Motor neuron (in vitro differentiated cells): ENCODE data around the gene MC5R. TPM values are rescaled to one million over a fixed set of nuclear protein-coding genes. Genes with fewer than 3 reads are reported as not detected.
"Not testable (repeated sequence)": the region's sequence is repeated elsewhere in the genome, so short reads cannot be mapped to it uniquely, and the experiment has no call there.

Source experiments
- ATAC-seq, 8 experiments: fragments of 200-7000 bp; cut with Tn5 transposase; replicated peaks in 6 of 8; 2 replicates each; pipeline ENCODE4 v1.8.0; 2021; ENCODE audit warnings: mild to moderate bottlenecking in 8 of 8, moderate library complexity in 8 of 8
- H3K27ac ChIP-seq, 2 donors: fragments of 250-450 bp; sonication (Bioruptor Pico); 2 replicates each; pipeline ENCODE4 v1.9.0; 2021; ENCODE audit warnings: antibody characterized with exemption in 2 of 2, mild to moderate bottlenecking in 2 of 2, moderate library complexity in 1 of 2
- H3K4me1 ChIP-seq, 2 donors: fragments of 250-450 bp; sonication (Bioruptor Pico); replicated peaks in 1 of 2; 2 replicates each; pipeline ENCODE4 v1.6.1; 2021; ENCODE audit warnings: antibody characterized with exemption in 2 of 2, mild to moderate bottlenecking in 2 of 2, moderate library complexity in 1 of 2
- H3K4me3 ChIP-seq, 5 donors: fragments of 250-450 bp; sonication (Bioruptor Pico); 2 replicates each; pipeline ENCODE4 v1.9.0; 2021; ENCODE audit warnings: antibody characterized with exemption in 5 of 5, mild to moderate bottlenecking in 5 of 5, moderate library complexity in 4 of 5
- WGBS, 10 experiments: fragments of 450-650 bp; shearing (Covaris generic); methylation state at CpG; one replicate each; pipeline ENCODE4 v1.0.0; 2022; 5-methylcytosine and 5-hydroxymethylcytosine counted together
- in situ Hi-C, 9 experiments: fragments of 400-800 bp; cut with MboI; loops; one replicate each; pipeline ENCODE4 v1.15.0; 2021; ENCODE audit warnings: low sequenced_read_pairs in 9 of 9, low pct_unique_long_range_greater_than_20kb in 2 of 9; ENCODE audit not compliant: unreplicated experiment in 9 of 9
- total RNA-seq, 8 experiments: library from RNA; unstranded; fragments of 300-600 nt; gene quantifications; 2 replicates each; pipeline versions ENCODE4 v1.2.3 to v1.2.4, GENCODE V29; 2022

The MC5R gene
- total RNA-seq, 8 experiments from 2014 or later: 0.13 to 0.38 TPM; not detected in 6

GRCh38 chr18:13809531-13810255 is 14.3 kb upstream of the MC5R start:
- no peak overlapping the region for H3K4me3 ChIP-seq
- ATAC-seq: no peak
- H3K27ac ChIP-seq: no peak overlapping the region
- WGBS, 10 experiments: 0 to 45% (median 16%) methylated on average over 1 to 5 of the region's 5 CpGs
- no peaks in the 10 kb centered on the region for H3K4me1 ChIP-seq
- in situ Hi-C loops: loop anchor here in 3 of 9 experiments (10.0 to 25.0 kb wide), 3 partner anchors 103 to 278 kb away; partner anchors contain the start of gene MC2R (in 1 of the 3)

GRCh38 chr18:13810950-13811485 is 12.9 kb upstream of the MC5R start:
- in situ Hi-C loops: loop anchor here in 3 of 9 experiments (10.0 to 25.0 kb wide), 3 partner anchors 101 to 276 kb away; partner anchors contain the start of gene MC2R (in 1 of the 3)
- WGBS, 10 experiments: 4 to 80% (median 48%) methylated on average over 1 to 6 of the region's 10 CpGs; no CpG with 5 or more reads in 1 of the 10 experiments
- H3K4me1 ChIP-seq: no peaks in the 10 kb centered on the region
- H3K4me3 ChIP-seq: no peak overlapping the region
- no peak overlapping the region for H3K27ac ChIP-seq
- no peak for ATAC-seq

- Histone ChIP-seq H3K4me1 (no peaks in the 10 kb centered on the region), H3K27ac (no peak overlapping the region), H3K4me3 (no peak overlapping the region)
- 0 to 63% (median 13%) methylated on average over 1 to 5 of the region's 6 CpGs; no CpG with 5 or more reads in 4 of the 10 experiments for WGBS, 10 experiments
- in situ Hi-C loops: loop anchor here in 3 of 9 experiments (10.0 to 25.0 kb wide), 3 partner anchors 100 to 275 kb away; partner anchors contain the start of gene MC2R (in 1 of the 3)
- ATAC-seq: peak in 3 of 8 experiments; percentile 36 to 69 (median 51)
Measured at GRCh38 chr18:13811993-13812392, 12.0 kb upstream of the MC5R start.

- 0 to 29% (median 8%) methylated on average over 1 to 4 of the region's 4 CpGs for WGBS, 10 experiments
- Histone ChIP-seq H3K27ac (no peak overlapping the region), H3K4me3 (no peak overlapping the region), H3K4me1 (no peaks in the 10 kb centered on the region)
- ATAC-seq: peak; percentile 74 to 98 (median 86)
- in situ Hi-C loops: loop anchor here in 3 of 9 experiments (10.0 to 25.0 kb wide), 3 partner anchors 99 to 274 kb away; partner anchors contain the start of gene MC2R (in 1 of the 3)
Measured at GRCh38 chr18:13813271-13813849, 10.6 kb upstream of the MC5R start.

GRCh38 chr18:13826209-13826608 is 2.3 kb downstream of the MC5R start:
- in situ Hi-C loops: loop anchor here in 2 of 9 experiments (10.0 to 25.0 kb wide), 2 partner anchors 111 to 259 kb away; no protein-coding TSS in a partner anchor
- no peak for ATAC-seq
- no peak overlapping the region for H3K27ac ChIP-seq
- H3K4me1 ChIP-seq: no peaks in the 10 kb centered on the region
- H3K4me3 ChIP-seq: no peak overlapping the region
- 40 to 100% (median 90%) methylated on average over 1 to 17 of the region's 26 CpGs; no CpG with 5 or more reads in 1 of the 10 experiments for WGBS, 10 experiments

- Histone ChIP-seq H3K27ac (no peak overlapping the region), H3K4me3 (no peak overlapping the region), H3K4me1 (no peaks in the 10 kb centered on the region)
- in situ Hi-C loops: loop anchor here in 1 of 9 experiments (25.0 kb wide), 1 partner anchor 105 kb away; no protein-coding TSS in a partner anchor
- 0 to 86% (median 63%) methylated on average over 1 to 10 of the region's 11 CpGs; no CpG with 5 or more reads in 4 of the 10 experiments for WGBS, 10 experiments
- no peak for ATAC-seq
Measured at GRCh38 chr18:13831864-13832508, 8.0 kb downstream of the MC5R start.

GRCh38 chr18:13834496-13835015 is 10.6 kb downstream of the MC5R start:
- ATAC-seq: peak in 1 of 8 experiments; percentile 41
- WGBS, 10 experiments: 12 to 83% (median 71%) methylated on average over 1 to 8 of the region's 8 CpGs
- Histone ChIP-seq H3K27ac (no peak overlapping the region), H3K4me3 (no peak overlapping the region), H3K4me1 (no peaks in the 10 kb centered on the region)
- in situ Hi-C loops: loop anchor here in 1 of 9 experiments (25.0 kb wide), 1 partner anchor 103 kb away; no protein-coding TSS in a partner anchor

GRCh38 chr18:13835202-13835601 is 11.3 kb downstream of the MC5R start:
- in situ Hi-C loops: loop anchor here in 1 of 9 experiments (25.0 kb wide), 1 partner anchor 102 kb away; no protein-coding TSS in a partner anchor
- no peak for ATAC-seq
- Histone ChIP-seq H3K4me1 (no peaks in the 10 kb centered on the region), H3K4me3 (no peak overlapping the region), H3K27ac (no peak overlapping the region)
- 0 to 73% (median 33%) methylated on average over 1 to 6 of the region's 6 CpGs; no CpG with 5 or more reads in 3 of the 10 experiments for WGBS, 10 experiments

- in situ Hi-C loops: loop anchor here in 1 of 9 experiments (25.0 kb wide), 1 partner anchor 101 kb away; no protein-coding TSS in a partner anchor
- H3K4me3 ChIP-seq: no peak overlapping the region
- ATAC-seq: no peak
- 40 to 97% (median 92%) methylated on average over 3 to 12 of the region's 22 CpGs; no CpG with 5 or more reads in 4 of the 10 experiments for WGBS, 10 experiments
- H3K4me1 ChIP-seq: no peaks in the 10 kb centered on the region
- no peak overlapping the region for H3K27ac ChIP-seq
Measured at GRCh38 chr18:13836559-13836958, 12.6 kb downstream of the MC5R start.

- WGBS, 10 experiments: 17 to 100% (median 71%) methylated on average over 1 to 4 of the region's 4 CpGs; no CpG with 5 or more reads in 3 of the 10 experiments
- Histone ChIP-seq H3K4me1 (no peaks in the 10 kb centered on the region), H3K27ac (no peak overlapping the region), H3K4me3 (no peak overlapping the region)
- in situ Hi-C loops: loop anchor here in 1 of 9 experiments (25.0 kb wide), 1 partner anchor 88 kb away; no protein-coding TSS in a partner anchor
- ATAC-seq: no peak
Measured at GRCh38 chr18:13849791-13850190, 25.8 kb downstream of the MC5R start.

GRCh38 chr18:13862898-13863297 is 38.9 kb downstream of the MC5R start:
- WGBS, 10 experiments: 35 to 58% (median 54%) methylated on average over 2 to 7 of the region's 7 CpGs; no CpG with 5 or more reads in 6 of the 10 experiments
- ATAC-seq: peak in 2 of 8 experiments; percentile 17 to 69
- in situ Hi-C loops, H3K27ac ChIP-seq, H3K4me1 ChIP-seq, H3K4me3 ChIP-seq: not testable (repeated sequence)
